ENCODE data around the gene MAN1A1. TPM values are rescaled to one million over a fixed set of nuclear protein-coding genes. Genes with fewer than 3 reads are reported as not detected.

Gene MAN1A1
- total RNA-seq, 4 donors from 2014 or later: 17.8 to 34.7 (median 29.9) TPM

GRCh38 chr6:119147101-119148053 is 202.2 kb downstream of the MAN1A1 start:
- TF ChIP-seq CTCF (IDR thresholded peaks at IDR 0.05) (no peak), EP300 (IDR thresholded peaks at IDR 0.05) (no peak), POLR2A (IDR thresholded peaks at IDR 0.05) (no peak), POLR2AphosphoS5 (IDR thresholded peaks at IDR 0.05) (no peak)

GRCh38 chr6:119145111-119145510 is 204.4 kb downstream of the MAN1A1 start:
- peaks cover 26% of the 10 kb centered on the region for H3K4me1 ChIP-seq
- no peak overlapping the region for H3K27ac ChIP-seq
- H3K36me3 ChIP-seq: no peaks in the 10 kb centered on the region
- WGBS: 33% methylated on average over 2 of the region's 2 CpGs
- no peaks in the 10 kb centered on the region for H3K27me3 ChIP-seq
- DNase-seq (ENCODE audit: low spot score in 2 of 2): no peak
- no peak for TF ChIP-seq CTCF (IDR thresholded peaks at IDR 0.05)
- TF ChIP-seq POLR2A (IDR thresholded peaks at IDR 0.05): no peak
- no peak for TF ChIP-seq POLR2AphosphoS5 (IDR thresholded peaks at IDR 0.05)
- no peak for TF ChIP-seq EP300 (IDR thresholded peaks at IDR 0.05)
- H3K9me3 ChIP-seq: no peaks in the 10 kb centered on the region
- no peak overlapping the region for H3K4me3 ChIP-seq

More at GRCh38 chr6:119147101-119148053, 202.2 kb downstream of the MAN1A1 start:
- Histone ChIP-seq H3K36me3 (no peaks in the 10 kb centered on the region), H3K27ac (peak overlapping the region; percentile 75), H3K27me3 (no peaks in the 10 kb centered on the region), H3K4me1 (peaks cover 26% of the 10 kb centered on the region), H3K9me3 (no peaks in the 10 kb centered on the region), H3K4me3 (no peak overlapping the region)
- DNase-seq (ENCODE audit: low spot score in 2 of 2): peak in 1 of 2 donors; percentile 84
- WGBS: 38% methylated on average over 6 of the region's 6 CpGs

- 94% methylated on average over 5 of the region's 5 CpGs for WGBS
- H3K36me3 ChIP-seq: no peaks in the 10 kb centered on the region
- TF ChIP-seq POLR2A (IDR thresholded peaks at IDR 0.05) (no peak), POLR2AphosphoS5 (IDR thresholded peaks at IDR 0.05) (no peak), EP300 (IDR thresholded peaks at IDR 0.05) (no peak), CTCF (IDR thresholded peaks at IDR 0.05) (no peak)
- no peaks in the 10 kb centered on the region for H3K27me3 ChIP-seq
- H3K27ac ChIP-seq: no peak overlapping the region
- DNase-seq (ENCODE audit: low spot score in 2 of 2): no peak
- no peaks in the 10 kb centered on the region for H3K9me3 ChIP-seq
- H3K4me3 ChIP-seq: no peak overlapping the region
- H3K4me1 ChIP-seq: peaks cover 23% of the 10 kb centered on the region
These were observed 206.9 kb downstream of the MAN1A1 start for GRCh38 chr6:119142637-119143036.

- DNase-seq (ENCODE audit: low spot score in 2 of 2): no peak
- WGBS: 69% methylated on average over 9 of the region's 9 CpGs
- H3K27me3 ChIP-seq: no peaks in the 10 kb centered on the region
- no peak overlapping the region for H3K27ac ChIP-seq
- TF ChIP-seq CTCF (IDR thresholded peaks at IDR 0.05) (no peak), EP300 (IDR thresholded peaks at IDR 0.05) (no peak), POLR2A (IDR thresholded peaks at IDR 0.05) (no peak), POLR2AphosphoS5 (IDR thresholded peaks at IDR 0.05) (no peak)
- no peaks in the 10 kb centered on the region for H3K9me3 ChIP-seq
- no peak overlapping the region for H3K4me3 ChIP-seq
- H3K4me1 ChIP-seq: peaks cover 18% of the 10 kb centered on the region
- no peaks in the 10 kb centered on the region for H3K36me3 ChIP-seq
These were observed 207.5 kb downstream of the MAN1A1 start for GRCh38 chr6:119142041-119142440.

Data from suprapubic skin (tissue), 4 donors.